Midbrain (tissue), 1 donor: ENCODE results near the gene BAHCC1.

Experiments
- DNase-seq: peaks from one replicate; lab custom pipeline; 2025; lab: John Stamatoyannopoulos, UW

BAHCC1 gene

DNA sequence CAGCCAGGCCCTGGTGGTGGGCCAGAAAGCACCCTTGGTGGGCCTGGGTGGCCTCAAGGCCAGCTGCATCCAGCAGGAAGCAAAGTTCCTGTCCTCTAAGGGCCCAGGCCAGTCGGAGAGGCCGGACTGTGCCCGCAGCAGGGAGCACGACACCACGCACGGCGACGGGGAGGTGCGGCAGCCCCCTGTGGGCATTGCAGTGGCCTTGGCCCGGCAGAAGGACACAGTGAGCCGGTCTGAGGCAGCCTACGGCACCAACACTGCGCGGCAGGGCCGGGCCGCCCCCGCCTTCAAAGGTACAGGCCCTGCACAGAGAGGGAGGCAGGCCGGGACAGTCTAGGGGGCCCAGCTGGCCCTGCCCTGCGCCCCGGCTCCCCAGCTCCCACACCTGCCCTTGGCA is 48.0 kb downstream of the BAHCC1 start:
- no peak for DNase-seq

DNA sequence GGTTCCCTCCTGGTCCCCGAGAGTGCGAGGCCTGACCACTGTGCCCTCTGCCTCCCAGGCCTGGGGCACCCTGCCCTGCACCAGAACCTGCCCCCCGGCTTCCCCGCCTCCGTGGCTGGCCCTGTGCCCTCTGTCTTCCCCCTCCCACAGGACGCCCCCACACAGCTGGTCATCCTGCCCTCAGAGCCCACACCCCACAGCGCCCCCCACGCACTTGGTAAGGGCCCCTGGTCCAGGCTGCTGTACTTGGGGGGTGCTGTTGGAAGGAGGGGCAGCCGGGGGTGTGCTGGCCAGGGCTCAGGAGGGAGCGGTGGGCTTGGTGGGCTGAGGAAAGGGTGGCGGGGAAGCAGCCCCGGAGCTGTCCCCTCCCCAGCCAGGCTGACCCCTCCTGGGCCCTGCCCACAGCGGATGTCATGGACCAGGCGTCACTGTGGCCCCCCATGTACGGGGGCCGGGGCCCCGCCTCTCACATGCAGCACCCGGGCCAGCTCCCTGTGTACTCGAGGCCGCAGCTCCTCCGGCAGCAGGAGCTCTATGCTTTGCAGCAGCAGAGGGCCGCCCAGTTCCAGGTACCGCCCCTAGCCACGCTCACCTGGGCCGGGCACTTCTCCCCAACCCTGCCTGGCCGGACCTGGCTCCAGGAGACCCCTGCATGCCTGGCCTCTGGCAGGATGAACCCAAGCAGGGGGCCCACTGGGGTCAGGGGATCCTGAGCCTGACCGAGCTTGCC is 49.5 kb downstream of the BAHCC1 start:
- no peak for DNase-seq

DNA sequence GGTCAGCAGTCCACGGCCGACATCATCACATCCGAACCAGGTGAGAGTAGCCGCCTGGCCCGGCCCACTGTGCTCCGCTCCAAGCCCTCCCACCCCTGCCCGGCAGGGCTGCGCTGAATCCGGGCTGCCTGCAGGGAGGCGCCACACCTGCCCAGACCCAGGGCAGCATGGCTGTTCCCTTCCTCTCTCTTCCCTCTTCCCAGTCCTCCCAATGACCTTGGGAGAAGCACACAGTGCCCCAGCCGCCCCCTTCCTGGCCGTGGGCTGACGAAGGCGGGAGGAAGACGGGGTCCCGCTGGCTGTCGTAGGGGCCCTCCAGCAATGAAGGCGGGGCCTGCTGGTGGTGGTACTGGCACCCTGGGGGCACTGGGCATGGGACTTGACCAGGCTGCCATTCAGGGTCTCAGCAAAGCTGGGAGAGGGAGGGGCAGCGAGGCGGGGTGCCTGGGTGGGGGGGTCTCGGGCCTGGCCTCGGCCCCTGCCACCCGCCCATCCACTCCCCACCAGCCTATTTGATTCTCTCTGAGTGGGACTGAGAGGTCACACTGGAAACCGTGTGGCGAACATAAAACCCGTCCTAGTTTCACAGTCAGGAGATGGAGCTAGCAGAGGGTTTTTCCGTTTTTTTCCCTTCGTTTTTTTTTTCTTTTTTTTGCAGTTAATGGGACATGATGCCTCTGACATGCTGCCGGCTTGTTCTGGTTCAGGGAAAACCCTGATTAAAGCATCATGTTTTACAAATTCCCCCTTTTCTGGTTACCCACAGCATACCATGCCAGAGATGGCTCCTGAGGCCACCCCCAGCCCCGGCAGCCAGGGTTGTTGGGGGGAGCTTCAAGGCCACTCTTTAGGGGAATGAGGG is 50.6 kb downstream of the BAHCC1 start:
- no peak for DNase-seq

DNA sequence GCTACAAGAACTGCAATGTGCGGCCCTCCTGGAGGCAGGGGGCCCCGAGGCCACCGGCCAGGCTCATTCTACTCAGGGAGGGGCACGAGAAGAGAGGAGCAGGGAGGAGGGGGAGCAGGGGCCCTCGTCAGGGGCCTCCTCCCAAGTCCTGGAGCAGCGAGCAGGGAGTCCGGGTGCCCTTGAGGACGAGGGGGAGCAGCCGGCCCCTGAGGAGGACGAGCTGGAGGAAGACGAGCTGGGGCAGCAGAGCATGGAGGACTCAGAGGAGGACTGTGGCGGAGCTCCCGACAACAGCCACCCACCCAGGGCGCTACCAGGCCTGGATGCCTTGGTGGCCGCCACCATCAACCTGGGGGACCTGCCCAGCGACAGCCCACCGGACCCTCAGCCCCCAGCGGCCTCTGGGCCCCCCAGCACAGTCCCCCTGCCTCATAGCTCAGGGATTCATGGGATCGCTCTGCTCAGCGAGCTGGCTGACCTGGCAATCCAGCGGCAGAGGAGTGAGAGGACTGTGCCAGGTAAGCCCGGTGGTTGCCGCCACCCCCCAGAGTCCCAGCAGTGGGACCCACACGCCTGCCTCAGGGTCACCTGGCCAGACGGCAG is 52.2 kb downstream of the BAHCC1 start:
- no peak for DNase-seq

DNA sequence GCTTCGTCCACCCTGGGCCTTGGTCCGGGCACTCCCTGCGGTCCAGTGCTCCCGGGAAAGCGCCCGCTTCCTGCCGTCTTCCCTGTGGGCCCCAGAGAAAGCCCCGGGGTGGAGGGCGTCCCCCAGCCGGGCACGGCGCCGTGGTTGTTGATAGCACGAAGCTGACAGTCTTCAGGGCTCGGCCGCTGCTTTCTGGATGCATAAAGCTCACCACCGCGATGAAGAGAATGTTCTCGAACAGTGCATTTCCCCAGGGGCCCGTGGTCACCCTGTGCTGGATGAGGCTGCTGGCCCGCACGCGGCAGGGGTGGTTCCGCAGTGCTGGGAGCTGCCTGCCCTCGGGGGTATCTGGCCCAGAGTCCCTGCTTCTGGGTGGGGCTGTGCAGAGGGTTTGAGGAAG is 53.2 kb downstream of the BAHCC1 start:
- no peak for DNase-seq

DNA sequence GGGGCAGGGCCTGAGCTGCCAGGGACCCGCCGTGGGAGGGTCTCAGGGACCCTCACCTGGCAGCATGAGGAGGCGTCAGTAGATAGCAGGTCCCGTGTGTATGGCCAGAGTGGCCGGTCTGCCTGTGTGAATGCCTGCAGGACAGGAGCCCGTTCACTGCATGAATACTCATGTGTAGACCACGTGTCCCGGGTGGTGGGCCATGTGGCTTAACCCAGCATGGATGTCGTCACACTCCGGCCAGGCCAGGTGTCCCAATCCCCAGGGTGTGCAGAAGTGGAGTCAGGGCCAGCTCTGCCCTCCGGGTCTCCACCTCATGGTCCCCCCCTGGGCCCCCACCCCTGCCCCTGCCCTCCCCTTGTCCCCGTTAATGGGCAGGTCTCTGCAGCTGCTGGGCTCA is 53.7 kb downstream of the BAHCC1 start:
- no peak for DNase-seq

DNA sequence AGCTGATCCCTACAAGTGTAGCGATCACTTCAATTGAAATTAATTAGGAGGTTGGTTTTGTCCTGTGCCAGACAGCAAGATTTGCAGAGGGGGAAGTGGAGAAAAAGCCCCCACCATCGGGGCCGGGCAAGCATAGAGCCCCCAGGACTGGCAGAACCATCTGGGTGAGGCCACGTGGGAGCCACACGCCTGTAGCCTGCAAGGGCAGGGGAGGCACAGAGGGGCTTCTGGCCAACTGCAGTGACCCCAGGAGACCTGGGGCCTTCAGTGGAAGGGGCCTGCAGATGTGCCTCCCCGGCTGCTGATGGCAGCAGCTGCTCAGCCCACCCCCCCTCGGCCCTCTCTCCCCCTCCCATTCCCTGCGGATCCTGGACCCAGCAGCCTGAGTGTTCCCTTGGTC is 54.1 kb downstream of the BAHCC1 start:
- no peak for DNase-seq

DNA sequence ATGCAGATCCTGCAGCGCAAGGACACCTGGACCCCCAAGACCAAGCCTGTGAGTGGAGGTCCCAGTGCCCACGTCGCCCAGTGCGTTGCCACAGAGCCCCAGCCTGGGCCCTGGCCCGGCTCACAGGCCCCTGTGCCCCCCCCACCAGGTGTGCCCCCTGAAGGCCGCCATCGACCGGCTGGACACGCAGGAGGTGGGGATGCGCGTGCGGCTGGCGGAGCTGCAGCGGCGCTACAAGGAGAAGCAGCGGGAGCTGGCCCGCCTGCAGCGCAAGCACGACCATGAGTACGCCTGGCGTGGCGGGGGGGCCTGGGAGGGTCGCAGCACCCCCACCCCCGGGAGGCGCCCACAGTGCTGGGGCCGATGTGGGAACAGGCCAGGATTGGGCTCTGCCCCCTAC is 56.6 kb downstream of the BAHCC1 start:
- DNase-seq = no peak

DNA sequence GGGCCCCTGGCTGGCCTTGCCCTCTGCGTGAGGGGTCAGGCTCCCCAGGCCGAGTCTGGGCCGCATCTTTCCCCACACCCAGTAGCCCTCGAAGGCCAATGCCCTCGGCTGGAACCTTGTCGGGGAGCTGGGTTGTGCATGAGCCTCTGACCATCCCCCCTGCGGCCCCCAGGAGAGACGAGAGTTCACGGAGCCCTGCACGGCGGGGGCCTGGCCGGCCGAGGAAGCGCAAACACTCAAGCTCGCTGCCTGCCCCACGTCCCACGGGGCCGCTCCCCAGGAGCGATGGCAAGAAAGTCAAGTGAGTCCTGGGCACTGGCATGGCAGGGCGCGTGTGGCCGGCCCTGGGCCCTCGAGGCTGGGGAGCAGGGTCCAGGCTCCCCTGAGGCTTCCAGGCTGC is 57.3 kb downstream of the BAHCC1 start:
- DNase-seq = no peak

DNA sequence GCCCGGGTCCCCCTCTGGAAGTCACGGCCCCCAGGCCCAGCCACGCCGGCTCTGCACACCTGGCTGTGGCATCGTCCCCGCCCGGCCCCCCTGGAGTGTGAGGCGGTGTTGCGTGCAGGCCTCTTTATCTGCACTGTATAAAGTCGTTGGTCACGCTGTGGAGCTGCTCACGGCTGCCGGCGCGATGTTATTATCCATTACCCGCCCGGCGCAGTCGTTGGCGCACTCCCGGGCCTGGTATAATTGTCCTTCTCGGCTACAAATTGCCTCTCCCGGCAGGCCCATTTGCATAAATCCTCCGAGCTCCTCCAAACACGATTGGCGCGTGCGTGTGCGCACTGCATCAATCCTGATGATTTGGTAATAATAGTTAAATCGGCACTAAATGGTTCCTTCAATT is 57.8 kb downstream of the BAHCC1 start:
- DNase-seq = no peak

DNA sequence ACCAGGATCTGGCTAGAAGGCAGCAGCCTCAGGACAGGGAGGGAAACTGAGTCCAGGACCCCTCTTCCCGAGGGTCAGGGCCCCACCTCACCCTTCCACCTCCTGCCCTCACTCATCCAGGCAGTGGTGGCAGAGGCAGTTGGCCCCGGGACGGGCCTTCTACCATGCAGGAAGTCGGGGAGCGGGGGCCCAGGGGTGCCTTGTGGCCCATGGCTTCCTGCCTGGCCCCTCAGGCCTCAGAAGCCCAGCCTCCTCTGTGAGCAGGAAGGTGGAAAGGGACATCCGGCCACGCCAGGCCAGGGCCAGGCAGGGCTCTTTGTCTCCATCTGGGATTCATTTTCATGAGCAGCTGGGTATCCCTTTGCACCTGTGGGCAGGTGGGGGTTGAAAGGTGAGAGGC is 58.5 kb downstream of the BAHCC1 start:
- DNase-seq = no peak

DNA sequence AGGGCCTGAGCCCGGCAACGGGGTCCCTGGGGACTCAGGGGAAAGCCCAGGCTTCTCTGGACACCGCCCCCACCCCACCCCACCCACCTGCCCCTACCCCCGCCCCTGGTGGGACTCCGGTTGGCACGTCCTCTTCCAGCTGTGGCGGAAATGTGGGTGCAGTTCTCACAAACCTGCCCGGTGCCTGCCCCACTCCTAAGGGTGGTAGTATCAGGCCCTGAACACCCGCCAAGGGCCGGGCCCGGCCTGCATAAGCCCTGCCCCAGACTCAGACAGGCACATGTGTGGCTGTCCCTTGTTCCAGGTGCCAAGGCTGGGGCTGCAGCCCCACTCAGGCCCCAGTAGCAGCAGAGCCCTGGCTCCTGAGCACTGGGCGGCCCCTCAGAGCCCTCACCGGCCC is 59.2 kb downstream of the BAHCC1 start:
- no peak for DNase-seq

DNA sequence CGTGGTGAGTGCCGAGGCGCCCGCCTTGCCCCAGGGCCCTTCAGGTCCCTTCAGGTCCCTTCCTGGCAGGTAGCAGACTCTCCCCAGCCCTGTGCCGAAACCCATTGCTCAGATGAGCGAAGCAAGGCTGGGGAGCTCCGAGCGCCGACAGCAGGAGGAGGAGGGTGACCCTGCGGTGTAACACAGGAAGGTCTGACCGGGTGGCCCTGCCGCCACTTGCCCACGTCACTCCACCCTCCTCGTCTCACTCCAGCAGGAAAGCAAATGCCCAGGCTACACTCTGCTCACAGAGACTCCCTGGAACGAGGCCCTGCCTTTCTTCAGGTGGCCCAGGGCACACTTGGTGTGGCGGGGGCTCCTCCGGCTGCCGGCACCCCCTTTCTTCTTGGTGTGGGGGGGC is 60.1 kb downstream of the BAHCC1 start:
- no peak for DNase-seq

DNA sequence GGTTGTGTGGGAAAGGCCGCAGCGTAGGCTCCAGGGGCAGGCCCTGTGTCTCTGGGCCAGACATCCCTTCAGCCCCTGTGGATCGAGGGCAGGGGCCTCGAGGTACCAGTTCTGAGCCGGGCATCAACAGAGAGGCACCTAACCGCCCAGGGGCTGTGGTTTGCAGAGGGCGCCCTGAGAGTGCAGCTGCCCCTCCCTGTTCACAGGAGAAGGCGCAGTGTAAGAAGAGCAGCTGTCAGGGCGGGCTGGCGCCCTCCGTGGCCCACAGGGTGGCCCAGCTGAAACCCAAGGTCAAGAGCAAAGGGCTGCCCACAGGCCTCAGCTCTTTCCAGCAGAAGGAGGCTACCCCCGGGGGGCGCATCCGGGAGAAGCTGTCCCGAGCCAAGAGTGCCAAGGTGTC is 60.8 kb downstream of the BAHCC1 start:
- no peak for DNase-seq

DNA sequence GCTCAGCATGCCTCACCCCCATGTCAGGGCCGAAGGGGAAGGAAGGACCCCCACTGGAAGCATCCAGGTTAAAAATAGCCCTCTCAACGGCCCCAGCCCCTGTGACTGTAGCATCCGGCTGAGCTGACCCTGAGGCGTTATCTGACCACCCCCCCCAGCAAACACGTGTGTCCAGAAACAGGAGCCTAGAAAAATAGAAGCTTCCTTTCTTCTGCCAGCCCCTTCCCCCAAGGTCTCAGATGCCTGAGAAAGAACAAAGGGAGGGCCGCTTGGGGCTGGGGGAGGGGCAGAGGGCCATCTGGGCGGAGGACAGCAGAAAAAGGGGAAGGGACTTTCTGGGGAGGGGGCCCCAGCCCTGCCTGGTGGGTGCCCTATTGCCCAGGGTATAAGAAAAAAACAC is 61.5 kb downstream of the BAHCC1 start:
- DNase-seq = no peak

DNA sequence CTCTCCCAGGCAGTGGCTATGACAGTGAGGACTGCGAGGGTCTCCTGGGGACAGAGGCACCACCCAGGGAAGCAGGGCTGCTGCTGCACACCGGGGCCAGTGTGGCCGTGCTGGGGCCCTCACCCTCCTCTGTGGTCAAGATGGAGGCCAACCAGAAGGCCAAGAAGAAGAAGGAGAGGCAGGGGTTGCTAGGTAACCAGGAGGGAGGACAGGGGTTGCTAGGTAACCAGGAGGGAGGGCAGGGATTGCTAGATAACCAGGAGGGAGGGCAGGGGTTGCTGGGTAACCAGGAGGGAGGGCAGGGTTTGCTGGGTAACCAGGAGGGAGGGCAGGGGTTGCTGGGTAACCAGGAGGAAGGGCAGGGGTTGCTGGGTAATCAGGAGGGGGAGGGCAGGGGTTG is 62.1 kb downstream of the BAHCC1 start:
- DNase-seq = no peak

DNA sequence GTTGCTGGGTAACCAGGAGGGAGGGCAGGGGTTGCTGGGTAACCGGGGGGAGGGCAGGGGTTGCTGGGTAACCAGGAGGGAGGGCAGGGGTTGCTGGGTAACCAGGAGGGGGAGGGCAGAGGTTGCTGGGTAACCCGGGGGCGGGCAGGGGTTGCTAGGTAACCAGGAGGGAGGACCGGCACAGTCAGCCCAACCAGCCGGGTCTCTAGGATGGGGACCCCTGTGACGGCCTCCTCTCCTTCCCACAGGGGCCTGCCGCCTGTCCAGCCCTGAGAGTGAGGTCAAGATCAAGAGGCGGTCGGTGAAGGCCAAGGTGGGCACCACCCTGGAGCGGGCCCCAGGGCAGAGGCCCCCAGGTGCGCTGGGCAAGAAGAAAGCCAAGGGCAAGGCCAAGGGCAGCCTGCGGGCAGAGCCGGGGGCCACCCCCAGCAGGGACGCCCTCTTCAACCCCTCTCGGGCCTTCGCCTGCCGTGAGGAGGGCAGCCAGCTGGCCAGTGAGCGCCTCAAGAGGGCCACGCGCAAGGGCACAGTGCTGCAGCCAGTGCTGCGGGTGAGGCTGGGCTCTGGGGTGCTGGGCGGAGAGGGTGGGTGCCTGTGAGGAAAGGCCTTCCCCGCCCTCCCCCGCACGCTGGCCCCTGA is 62.8 kb downstream of the BAHCC1 start:
- DNase-seq = no peak

DNA sequence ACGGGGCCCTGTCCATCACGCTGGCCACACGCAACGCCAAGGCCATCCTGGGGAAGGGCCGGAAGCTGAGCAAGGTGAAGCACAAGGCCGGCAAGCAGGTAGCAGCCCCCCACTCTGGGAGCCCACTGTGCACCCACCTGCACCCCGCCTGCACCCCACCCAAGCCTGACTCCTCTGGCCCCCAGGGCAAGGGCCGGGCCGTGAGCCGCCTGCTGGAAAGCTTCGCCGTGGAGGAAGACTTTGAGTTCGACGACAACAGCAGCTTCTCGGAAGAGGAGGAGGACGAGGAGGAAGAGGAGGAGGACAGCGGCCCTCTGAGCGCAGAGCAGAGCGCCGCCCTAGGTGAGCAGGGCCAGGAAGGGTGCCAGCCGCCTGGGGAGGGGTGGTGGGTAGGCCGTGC is 63.4 kb downstream of the BAHCC1 start:
- no peak for DNase-seq

DNA sequence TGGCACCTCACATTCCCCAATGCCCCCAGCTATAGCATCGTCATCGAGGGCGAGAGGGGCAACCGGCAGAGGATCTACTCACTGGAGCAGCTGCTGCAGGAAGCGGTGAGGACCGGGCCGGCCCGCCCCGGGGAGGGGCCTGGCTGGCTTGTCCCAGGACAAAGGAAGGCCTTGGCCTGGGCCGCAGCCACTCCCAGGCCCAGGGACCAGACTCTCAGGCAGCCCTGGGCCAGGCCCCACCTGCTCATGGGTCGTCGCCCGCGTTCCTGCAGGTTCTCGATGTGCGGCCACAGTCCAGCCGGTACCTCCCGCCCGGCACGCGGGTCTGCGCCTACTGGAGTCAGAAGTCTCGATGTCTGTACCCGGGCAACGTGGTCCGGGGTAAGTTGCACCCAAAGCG is 64.0 kb downstream of the BAHCC1 start:
- no peak for DNase-seq

DNA sequence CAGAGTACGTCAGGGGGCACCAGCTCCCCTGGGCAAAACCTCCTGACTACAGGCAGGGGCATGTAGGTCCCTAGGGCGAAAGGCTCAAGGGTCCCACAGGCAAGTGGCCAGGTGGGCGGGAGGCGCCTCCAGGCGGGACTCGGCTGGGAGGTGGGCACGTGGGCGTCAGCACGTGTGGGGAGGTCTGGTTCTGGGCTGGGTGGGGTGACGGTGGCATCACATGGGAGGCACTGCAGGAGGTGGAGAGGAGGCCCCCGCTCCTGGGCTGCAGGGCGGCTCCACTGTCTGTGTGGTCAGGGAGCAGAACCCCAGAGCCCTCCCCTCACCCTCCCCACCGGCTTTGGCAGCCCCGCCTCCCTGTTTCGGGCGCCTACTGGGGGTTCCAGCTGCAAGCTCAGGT is 64.6 kb downstream of the BAHCC1 start:
- DNase-seq = no peak

DNA sequence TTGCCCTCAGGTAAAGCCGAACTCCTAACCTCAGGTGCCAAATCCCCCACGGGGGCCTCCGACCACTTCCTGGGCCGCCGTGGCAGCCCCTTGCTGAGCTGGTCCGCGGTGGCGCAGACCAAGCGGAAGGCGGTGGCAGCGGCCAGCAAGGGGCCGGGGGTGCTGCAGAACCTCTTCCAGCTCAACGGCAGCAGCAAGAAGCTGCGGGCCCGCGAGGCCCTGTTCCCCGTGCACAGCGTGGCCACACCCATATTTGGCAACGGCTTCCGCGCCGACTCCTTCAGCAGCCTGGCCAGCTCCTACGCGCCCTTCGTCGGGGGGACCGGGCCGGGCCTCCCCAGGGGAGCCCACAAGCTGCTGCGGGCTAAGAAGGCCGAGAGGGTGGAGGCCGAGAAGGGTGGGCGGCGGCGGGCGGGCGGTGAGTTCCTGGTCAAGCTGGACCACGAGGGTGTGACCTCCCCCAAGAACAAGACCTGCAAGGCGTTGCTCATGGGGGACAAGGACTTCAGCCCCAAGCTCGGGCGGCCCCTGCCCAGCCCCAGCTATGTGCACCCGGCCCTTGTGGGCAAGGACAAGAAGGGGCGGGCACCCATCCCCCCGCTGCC is 65.7 kb downstream of the BAHCC1 start:
- DNase-seq = no peak
